ENCODE results near the gene SLC25A51. TPM values are rescaled to one million over a fixed set of nuclear protein-coding genes. Genes with fewer than 3 reads are reported as not detected.

SLC25A51 gene
- total and polyA plus RNA-seq, 12 donors, result 7.0 to 26.5 (median 19.9) TPM

GRCh38 chr9:37944671-37945481, 40.9 kb upstream of the SLC25A51 start:
- Histone ChIP-seq H3K4me1 (peaks cover 2 to 75% (median 45%) of the 10 kb centered on the region in 9 donors), H3K27me3 (no peaks in the 10 kb centered on the region), H3K36me3 (peaks cover 0 to 55% (median 12%) of the 10 kb centered on the region in 9 donors), H3K9me3 (no peaks in the 10 kb centered on the region), H3K4me3 (no peak overlapping the region), H3K27ac (peak overlapping the region in 3 of 10 donors; percentile 3 to 36 (median 23))
- intact Hi-C loops (cut with DNase I), result no loop called here
- no peak for TF ChIP-seq CTCF (IDR thresholded peaks at IDR 0.05)
- DNase-seq (no peak), ATAC-seq (peak in 5 of 8 donors; percentile 6 to 26 (median 17))
- WGBS, 2 donors, result 60 to 77% methylated on average over 9 of the region's 9 CpGs

- TF ChIP-seq CTCF (IDR thresholded peaks at IDR 0.05), result no peak
- no peak for DNase-seq
- intact Hi-C loops (cut with DNase I), result no loop called here
- H3K9me3 ChIP-seq, result no peaks in the 10 kb centered on the region
- peaks cover 7 to 75% (median 51%) of the 10 kb centered on the region in 9 donors for H3K4me1 ChIP-seq
- 83 to 86% methylated on average over 7 of the region's 7 CpGs for WGBS, 2 donors
- no peak overlapping the region for H3K4me3 ChIP-seq
- no peak for ATAC-seq
- H3K27me3 ChIP-seq, result no peaks in the 10 kb centered on the region
- H3K27ac ChIP-seq, result peak overlapping the region in 2 of 10 donors; percentile 23 to 39
- peaks cover 0 to 50% (median 12%) of the 10 kb centered on the region in 9 donors for H3K36me3 ChIP-seq
Measured at GRCh38 chr9:37944266-37944650, 40.3 kb upstream of the SLC25A51 start.

GRCh38 chr9:37943345-37944265, 39.7 kb upstream of the SLC25A51 start:
- no peak overlapping the region for H3K4me3 ChIP-seq
- WGBS, 2 donors, result 48 to 59% methylated on average over 12 of the region's 12 CpGs
- peak overlapping the region in 3 of 10 donors; percentile 23 to 39 (median 23) for H3K27ac ChIP-seq
- H3K36me3 ChIP-seq, result peaks cover 0 to 45% (median 12%) of the 10 kb centered on the region in 9 donors
- no peak for TF ChIP-seq CTCF (IDR thresholded peaks at IDR 0.05)
- intact Hi-C loops (cut with DNase I), result no loop called here
- ATAC-seq (peak in 7 of 8 donors; percentile 7 to 51 (median 41)), DNase-seq (peak in 1 of 2 donors; percentile 31)
- H3K4me1 ChIP-seq, result peaks cover 12 to 80% (median 57%) of the 10 kb centered on the region in 9 donors
- H3K9me3 ChIP-seq, result no peaks in the 10 kb centered on the region
- H3K27me3 ChIP-seq, result no peaks in the 10 kb centered on the region
